Endometrial microvascular endothelial cells (primary cell): ENCODE results near the gene BMPER. TPM values are rescaled to one million over a fixed set of nuclear protein-coding genes. Genes with fewer than 3 reads are reported as not detected.

ENCODE experiments used
- in situ Hi-C: cut with HindIII; loops from 2 replicates; pipeline ENCODE4 v1.10.0; 2017; ENCODE audit warnings: low sequenced_read_pairs, low pct_unique_long_range_greater_than_20kb; ENCODE audit errors: inconsistent ontology term
- total RNA-seq: library from RNA; depleted of rRNA; stranded (reverse); fragments of >200 nt; gene quantifications from one replicate; pipeline ENCODE4 v1.2.3, GENCODE V29; 2015; ENCODE audit errors: inconsistent ontology term

The BMPER gene
- total RNA-seq, 1 donor from 2014 or later, result not detected

- in situ Hi-C loops, result no loop called here
Measured at GRCh38 chr7:33917661-33918060, 12.3 kb downstream of the BMPER start.

- in situ Hi-C loops, result no loop called here
Measured at GRCh38 chr7:33918438-33919143, 13.3 kb downstream of the BMPER start.

DNA sequence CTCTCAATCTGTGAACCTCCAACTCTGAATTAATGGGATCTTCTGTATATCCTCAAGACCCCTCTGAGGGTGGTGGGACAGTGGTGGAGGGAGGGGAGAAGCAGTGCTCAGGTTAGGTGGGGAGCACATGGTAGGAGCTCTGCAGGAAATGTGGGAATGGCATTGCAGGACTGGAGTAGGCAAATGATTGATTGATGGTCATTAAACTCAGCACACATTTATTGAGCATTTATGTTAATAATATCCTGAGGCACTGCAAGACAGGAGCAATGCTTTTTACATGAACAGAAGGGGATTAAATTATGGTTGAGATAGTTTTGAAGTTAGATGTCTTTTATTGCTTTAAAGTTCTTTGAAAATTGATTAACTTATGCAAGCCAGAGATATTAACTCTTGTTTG lies 14.1 kb downstream of the BMPER start:
- in situ Hi-C loops, result no loop called here

DNA sequence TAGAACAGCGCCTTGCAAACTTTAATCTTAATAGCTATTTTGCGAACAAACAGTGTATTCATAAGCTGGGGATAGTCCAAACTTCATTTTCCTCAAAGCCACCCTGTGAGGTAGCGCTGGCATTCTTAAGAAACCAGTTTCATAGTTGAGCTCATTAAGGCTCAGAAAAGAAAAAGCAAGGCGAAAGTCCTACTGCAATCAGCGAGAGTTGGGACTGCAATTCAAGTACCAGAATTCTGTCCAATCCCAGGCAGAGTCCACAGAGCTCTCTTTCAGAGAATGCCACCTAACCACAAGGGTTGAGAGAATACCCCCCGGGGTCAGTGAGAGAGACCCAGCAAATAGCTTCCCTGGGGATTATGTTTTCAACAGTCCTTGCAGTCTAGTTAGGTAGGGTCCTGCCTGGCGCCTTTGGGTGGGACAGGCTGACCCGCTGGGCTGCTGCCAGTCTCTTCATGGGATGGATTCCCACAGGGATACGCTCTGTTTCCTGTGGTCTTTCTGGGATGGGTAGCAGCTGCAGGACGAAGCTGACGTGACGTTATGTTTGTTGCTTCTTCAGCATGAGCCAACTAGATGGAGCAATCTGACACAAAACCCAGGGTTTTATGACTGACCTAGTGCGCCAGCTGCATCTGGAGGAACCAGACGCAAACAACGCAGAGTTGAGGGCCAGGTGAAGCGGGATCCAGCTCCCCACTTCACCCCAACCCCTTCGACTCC lies 16.0 kb downstream of the BMPER start:
- in situ Hi-C loops, result no loop called here

- in situ Hi-C loops, result no loop called here
Measured at GRCh38 chr7:33922820-33923219, 17.5 kb downstream of the BMPER start.

GRCh38 chr7:33923440-33924229 lies 18.3 kb downstream of the BMPER start:
- in situ Hi-C loops, result no loop called here

- in situ Hi-C loops, result no loop called here
Measured at GRCh38 chr7:33926535-33926934, 21.2 kb downstream of the BMPER start.

- in situ Hi-C loops, result no loop called here
Measured at GRCh38 chr7:33928986-33929385, 23.6 kb downstream of the BMPER start.

- in situ Hi-C loops, result no loop called here
Measured at GRCh38 chr7:33932221-33932620, 26.9 kb downstream of the BMPER start.

- in situ Hi-C loops, result no loop called here
Measured at GRCh38 chr7:33932832-33933468, 27.6 kb downstream of the BMPER start.

- in situ Hi-C loops, result no loop called here
Measured at GRCh38 chr7:33933611-33934281, 28.4 kb downstream of the BMPER start.

- in situ Hi-C loops, result no loop called here
Measured at GRCh38 chr7:33934391-33934790, 29.1 kb downstream of the BMPER start.

- in situ Hi-C loops, result no loop called here
Measured at GRCh38 chr7:33936503-33936902, 31.2 kb downstream of the BMPER start.

- in situ Hi-C loops, result no loop called here
Measured at GRCh38 chr7:33937871-33938270, 32.5 kb downstream of the BMPER start.

GRCh38 chr7:33939121-33939520 lies 33.8 kb downstream of the BMPER start:
- in situ Hi-C loops, result no loop called here

- in situ Hi-C loops, result no loop called here
Measured at GRCh38 chr7:33940503-33940902, 35.2 kb downstream of the BMPER start.

- in situ Hi-C loops, result no loop called here
Measured at GRCh38 chr7:33941418-33941817, 36.1 kb downstream of the BMPER start.

DNA sequence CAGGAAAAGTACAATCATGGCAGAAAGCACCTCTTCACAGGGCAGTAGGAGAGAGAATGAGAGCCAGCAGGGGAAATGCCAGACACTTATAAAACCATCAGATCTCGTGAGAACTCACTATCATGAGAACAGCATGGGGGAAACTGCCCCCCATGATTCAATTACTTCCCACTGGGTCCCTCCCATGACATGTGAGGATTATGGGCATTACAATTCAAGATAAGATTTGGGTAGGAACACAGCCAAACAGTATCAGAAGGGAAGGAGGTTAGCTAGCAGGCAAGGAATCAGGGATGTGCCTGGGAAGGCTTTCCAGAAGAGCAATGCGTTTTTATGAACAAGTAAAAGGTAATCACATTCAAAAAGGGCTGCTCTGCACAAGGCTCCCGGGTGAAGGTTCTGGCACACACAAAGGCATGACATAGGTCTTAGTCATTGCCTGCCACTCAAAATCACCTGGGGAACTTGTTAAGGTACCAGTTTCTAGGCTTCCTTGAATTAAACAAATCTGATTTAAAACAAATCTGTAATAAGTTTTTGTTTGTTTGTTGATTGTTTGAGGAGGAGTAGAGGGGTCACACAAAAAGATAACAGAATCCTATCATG lies 40.9 kb downstream of the BMPER start:
- in situ Hi-C loops, result no loop called here
